Measurements from ENCODE around the gene SPECC1. TPM values are rescaled to one million over a fixed set of nuclear protein-coding genes. Genes with fewer than 3 reads are reported as not detected.

SPECC1 gene
- total RNA-seq, 1 donor from 2014 or later, result 76.4 TPM

DNA sequence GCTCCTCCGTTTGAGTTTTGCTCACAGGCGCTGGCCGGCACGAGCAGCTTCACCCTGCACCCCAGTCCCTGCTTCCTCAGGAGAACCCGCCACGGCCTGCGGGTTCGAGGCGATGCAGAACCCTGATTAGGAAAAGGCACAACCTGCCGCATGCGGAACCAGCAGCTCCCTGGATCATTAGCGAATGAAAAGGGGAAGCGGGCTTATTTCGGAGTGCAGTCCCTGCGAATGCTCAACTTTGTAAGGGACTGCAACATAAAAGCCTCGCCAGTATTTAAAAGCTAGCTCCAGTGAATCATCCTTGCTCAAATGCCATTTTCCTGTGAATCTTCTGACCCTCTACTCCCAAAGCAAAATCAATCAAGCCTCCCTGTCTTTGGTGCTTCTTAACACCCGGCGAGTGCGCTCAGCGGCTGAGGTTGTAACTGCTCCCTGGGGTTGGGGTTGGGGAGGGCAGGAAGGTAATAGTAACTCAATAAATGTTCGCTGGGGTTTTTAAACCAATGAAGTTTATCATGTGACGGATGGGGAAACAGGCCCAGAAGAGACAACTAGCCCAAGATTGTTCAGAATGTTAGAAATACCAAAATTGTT is 30.9 kb upstream of the SPECC1 start:
- Histone ChIP-seq H3K27ac (peak overlapping the region; percentile 93 to 96), H3K9me3 (no peaks in the 10 kb centered on the region), H3K4me1 (peaks cover 12 to 13% of the 10 kb centered on the region in 2 donors), H3K27me3 (no peaks in the 10 kb centered on the region), H3K4me3 (peak overlapping the region; percentile 92 to 96), H3K36me3 (no peaks in the 10 kb centered on the region)
- intact Hi-C loops (cut with DNase I), result no loop called here
- DNase-seq (ENCODE audit: low spot score in 2 of 2), result no peak
- TF ChIP-seq, protein P1, sequence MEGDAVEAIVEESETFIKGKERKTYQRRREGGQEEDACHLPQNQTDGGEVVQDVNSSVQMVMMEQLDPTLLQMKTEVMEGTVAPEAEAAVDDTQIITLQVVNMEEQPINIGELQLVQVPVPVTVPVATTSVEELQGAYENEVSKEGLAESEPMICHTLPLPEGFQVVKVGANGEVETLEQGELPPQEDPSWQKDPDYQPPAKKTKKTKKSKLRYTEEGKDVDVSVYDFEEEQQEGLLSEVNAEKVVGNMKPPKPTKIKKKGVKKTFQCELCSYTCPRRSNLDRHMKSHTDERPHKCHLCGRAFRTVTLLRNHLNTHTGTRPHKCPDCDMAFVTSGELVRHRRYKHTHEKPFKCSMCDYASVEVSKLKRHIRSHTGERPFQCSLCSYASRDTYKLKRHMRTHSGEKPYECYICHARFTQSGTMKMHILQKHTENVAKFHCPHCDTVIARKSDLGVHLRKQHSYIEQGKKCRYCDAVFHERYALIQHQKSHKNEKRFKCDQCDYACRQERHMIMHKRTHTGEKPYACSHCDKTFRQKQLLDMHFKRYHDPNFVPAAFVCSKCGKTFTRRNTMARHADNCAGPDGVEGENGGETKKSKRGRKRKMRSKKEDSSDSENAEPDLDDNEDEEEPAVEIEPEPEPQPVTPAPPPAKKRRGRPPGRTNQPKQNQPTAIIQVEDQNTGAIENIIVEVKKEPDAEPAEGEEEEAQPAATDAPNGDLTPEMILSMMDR (IDR thresholded peaks at IDR 0.05), result no peak

DNA sequence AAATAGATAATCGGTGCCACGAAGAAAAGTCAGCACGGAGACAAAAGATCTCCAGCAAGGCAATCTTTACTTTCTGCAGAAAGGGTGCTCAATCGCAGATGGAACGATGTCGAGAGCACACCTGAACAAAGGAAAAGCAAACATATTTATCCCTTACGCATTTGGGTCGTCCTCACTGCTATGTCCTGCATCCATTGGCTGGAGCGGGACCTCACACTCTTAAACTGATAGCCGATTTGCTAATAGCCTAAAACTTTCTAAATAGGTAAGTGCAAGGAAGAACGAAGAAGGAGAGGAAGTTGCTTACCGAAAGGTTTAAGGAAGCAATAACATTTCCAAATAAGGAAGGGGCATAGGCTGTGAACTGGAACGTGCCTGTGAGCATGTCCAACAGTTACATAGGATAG is 30.4 kb upstream of the SPECC1 start:
- intact Hi-C loops (cut with DNase I), result no loop called here
- peak overlapping the region; percentile 93 to 96 for H3K27ac ChIP-seq
- peaks cover 12 to 13% of the 10 kb centered on the region in 2 donors for H3K4me1 ChIP-seq
- TF ChIP-seq, protein P1 (IDR thresholded peaks at IDR 0.05), result no peak
- H3K27me3 ChIP-seq, result no peaks in the 10 kb centered on the region
- H3K4me3 ChIP-seq, result peak overlapping the region; percentile 92 to 96
- H3K9me3 ChIP-seq, result no peaks in the 10 kb centered on the region
- DNase-seq (ENCODE audit: low spot score in 2 of 2), result no peak
- no peaks in the 10 kb centered on the region for H3K36me3 ChIP-seq

DNA sequence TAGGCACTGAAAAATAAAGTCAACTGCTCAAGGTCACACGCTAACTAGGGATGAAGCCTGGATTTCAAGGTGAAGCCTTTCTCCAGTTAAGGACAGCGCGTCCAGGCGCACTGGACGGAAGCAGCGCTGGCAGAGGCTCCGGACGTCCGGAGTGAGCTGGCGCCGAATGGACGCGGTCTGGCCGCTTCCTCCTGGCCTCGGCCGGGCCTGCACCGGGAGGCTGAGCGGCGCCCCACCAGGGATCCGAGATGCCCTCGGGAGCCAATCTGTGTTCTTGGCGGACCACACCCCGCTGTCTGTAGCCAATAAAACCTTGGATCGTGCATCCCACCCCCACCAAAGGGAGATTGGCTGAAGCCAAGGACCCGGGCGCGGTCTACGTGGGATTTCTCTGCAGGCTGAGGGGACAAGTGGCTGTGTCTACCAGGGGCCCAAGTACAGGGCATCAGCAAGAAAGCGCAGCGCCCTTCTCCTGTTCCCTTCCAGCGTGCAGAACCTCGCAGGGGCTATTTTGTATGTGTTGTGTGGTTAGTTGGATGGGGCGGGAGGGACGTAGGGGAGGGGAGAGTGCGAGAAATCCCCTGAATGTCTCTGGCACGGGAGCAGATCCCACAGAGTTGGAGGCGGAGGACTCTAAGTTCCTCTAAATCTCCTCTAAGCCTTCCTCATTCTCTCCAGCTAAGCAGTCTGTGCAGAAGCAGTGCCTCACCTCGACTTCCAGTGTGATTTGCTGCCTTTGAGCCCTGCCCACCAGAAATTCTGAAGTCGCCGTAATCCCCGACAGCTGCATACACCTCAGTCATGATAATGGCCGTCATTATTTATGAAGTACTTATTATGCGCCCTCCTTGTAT is 29.0 kb upstream of the SPECC1 start:
- no peaks in the 10 kb centered on the region for H3K36me3 ChIP-seq
- intact Hi-C loops (cut with DNase I), result no loop called here

DNA sequence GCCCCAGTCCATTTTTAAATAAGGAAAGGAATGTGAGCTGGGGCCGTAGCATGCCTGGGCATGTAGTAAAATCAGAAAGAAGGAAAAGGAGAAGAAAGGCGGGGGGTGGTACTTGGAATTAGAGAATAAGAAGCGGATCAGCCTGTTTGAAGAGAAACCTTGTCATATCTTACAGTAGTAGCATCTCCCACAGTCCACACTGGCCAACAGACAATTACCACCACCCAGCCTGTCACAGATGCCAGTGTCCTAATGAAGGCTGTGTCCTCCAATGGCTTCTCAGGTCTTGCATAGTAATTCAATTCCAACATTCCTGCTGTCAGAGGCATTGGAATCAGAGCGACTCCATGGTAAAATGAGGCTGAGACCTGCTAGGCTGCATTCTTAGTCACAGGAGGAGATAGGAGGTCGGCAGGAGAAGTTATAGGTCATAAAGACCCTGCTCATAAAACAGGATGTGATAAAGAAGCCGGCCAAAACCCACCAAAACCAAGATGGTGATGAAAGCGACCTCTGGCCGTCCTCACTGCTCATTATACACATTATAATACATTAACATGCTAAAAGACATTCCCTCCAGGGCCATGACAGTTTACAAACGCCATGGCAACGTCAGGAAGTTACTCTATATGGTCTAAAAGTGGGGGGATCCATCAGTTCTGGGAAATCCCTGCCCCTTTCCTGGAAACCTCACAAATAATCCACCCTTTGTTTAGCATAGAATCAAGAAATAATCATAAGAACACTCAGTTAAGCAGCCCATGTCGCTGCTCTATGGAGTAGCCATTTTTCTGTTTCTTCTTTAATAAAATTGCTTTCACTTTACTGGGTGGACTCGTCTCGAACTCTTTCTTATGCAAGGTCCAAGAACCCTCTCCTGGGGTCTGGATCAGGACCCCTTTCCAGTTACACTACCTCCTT is 22.0 kb upstream of the SPECC1 start:
- intact Hi-C loops (cut with DNase I), result no loop called here
- H3K4me3 ChIP-seq, result no peak overlapping the region
- H3K36me3 ChIP-seq, result no peaks in the 10 kb centered on the region
- no peaks in the 10 kb centered on the region for H3K4me1 ChIP-seq
- no peaks in the 10 kb centered on the region for H3K27me3 ChIP-seq
- H3K9me3 ChIP-seq, result no peaks in the 10 kb centered on the region
- no peak for DNase-seq (ENCODE audit: low spot score in 2 of 2)
- no peak overlapping the region for H3K27ac ChIP-seq
- TF ChIP-seq, protein P1 (IDR thresholded peaks at IDR 0.05), result no peak

More for the DNA sequence above, 29.0 kb upstream of the SPECC1 start:
- H3K4me3 ChIP-seq, result peak overlapping the region in 1 of 2 donors; percentile 18
- H3K27me3 ChIP-seq, result no peaks in the 10 kb centered on the region
- TF ChIP-seq, protein P1 (IDR thresholded peaks at IDR 0.05), result no peak
- DNase-seq (ENCODE audit: low spot score in 2 of 2), result peak in 1 of 2 donors; percentile 69
- H3K4me1 ChIP-seq, result peaks cover 12 to 13% of the 10 kb centered on the region in 2 donors
- H3K9me3 ChIP-seq, result no peaks in the 10 kb centered on the region
- peak overlapping the region; percentile 13 to 31 for H3K27ac ChIP-seq

DNA sequence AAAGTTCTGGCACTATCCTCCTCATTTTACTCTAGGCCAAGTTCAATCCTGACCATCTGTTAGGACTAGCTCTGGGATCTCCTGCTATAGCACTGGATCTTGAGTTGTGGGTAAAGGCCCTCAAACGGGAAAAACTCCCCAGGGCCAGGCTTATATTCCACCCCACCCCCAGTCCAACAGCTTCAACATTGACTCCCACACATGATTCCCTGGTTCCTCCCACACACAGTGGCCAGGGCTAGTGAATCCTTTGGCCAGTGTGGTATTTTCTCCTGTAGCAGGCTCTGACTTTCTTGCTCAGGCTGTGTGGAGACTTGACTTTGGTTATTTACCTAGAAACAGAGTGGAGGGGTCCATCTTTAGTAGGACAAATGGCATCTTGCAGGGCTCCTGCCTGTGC is 21.3 kb upstream of the SPECC1 start:
- no peak overlapping the region for H3K27ac ChIP-seq
- TF ChIP-seq, protein P1 (IDR thresholded peaks at IDR 0.05), result no peak

More for the DNA sequence above, 21.3 kb upstream of the SPECC1 start:
- Histone ChIP-seq H3K36me3 (no peaks in the 10 kb centered on the region), H3K4me3 (no peak overlapping the region), H3K4me1 (peaks cover under 1% of the 10 kb centered on the region in 2 donors), H3K27me3 (no peaks in the 10 kb centered on the region), H3K9me3 (no peaks in the 10 kb centered on the region)
- intact Hi-C loops (cut with DNase I), result no loop called here
- DNase-seq (ENCODE audit: low spot score in 2 of 2), result no peak

Measured in ascending aorta (tissue), 2 donors.